ENCODE data around the gene OR10K2. TPM values are rescaled to one million over a fixed set of nuclear protein-coding genes. Genes with fewer than 3 reads are reported as not detected.

OR10K2 gene
- total and polyA plus RNA-seq, 2 of the 8 experiments (the other 6 are each of a cell fraction or from before 2014, with no cell fraction given), result not detected

DNA sequence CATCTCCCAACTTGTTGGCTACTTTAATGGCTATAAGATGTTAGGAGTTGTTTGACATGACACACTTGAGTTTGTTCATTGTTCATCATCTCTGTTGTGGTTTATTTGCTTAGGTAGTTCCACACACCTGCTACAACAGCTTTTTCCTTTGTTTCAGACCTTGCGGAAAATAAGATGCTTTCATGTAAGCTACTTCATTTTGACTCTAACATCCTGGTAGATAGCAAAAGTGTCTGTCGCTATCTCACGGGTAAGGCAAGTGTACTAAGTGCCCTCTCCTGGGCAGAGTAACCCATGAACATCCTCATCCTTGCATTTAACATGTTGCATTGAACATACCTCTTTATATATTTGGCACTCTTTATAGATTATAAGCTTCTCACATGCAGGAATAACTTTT lies 25.2 kb downstream of the OR10K2 start:
- DNase-seq (ENCODE audit: low read depth in 1 of 2, low spot score in 2 of 2) (no peak), FAIRE-seq (no peak)
- Histone ChIP-seq H2BK5ac (ENCODE audit: low read depth, low read length) (no peak overlapping the region), H4K91ac (replicated peaks; ENCODE audit: insufficient read length, low read length) (no peak overlapping the region), H2BK12ac (ENCODE audit: low read depth, low read length) (no peak overlapping the region), H2AK5ac (ENCODE audit: low read depth, low read length) (no peak overlapping the region), H3K18ac (ENCODE audit: extremely low read depth, low read length) (no peak overlapping the region), H3K4ac (replicated peaks; ENCODE audit: insufficient read length, low read depth, low read length) (no peak overlapping the region), H4K8ac (ENCODE audit: extremely low read depth, insufficient read depth, low read length) (no peak overlapping the region), H3K23ac (ENCODE audit: insufficient read length) (no peak overlapping the region), H2BK120ac (replicated peaks; ENCODE audit: low read depth, low read length) (no peak overlapping the region), H3K23me2 (ENCODE audit: low read depth, low read length) (no peaks in the 10 kb centered on the region), H3K36me3 (ENCODE audit: control insufficient read depth in 2 of 4, insufficient read depth in 4 of 4, low read length in 3 of 4) (no peaks in the 10 kb centered on the region), H2AFZ (ENCODE audit: low read length) (0 out of 2 replicates have a peak overlapping the region, but pooled peaks have one; percentile 15), H2BK20ac (ENCODE audit: low read length) (0 out of 2 replicates have a peak overlapping the region, but pooled peaks have one; percentile 8), H3K14ac (ENCODE audit: insufficient read length) (no peak overlapping the region), H3K27me3 (replicated peaks in 1 of 4; ENCODE audit: control insufficient read depth in 3 of 4, extremely low read depth in 1 of 4, insufficient read depth in 3 of 4, low read length in 3 of 4) (no peaks in the 10 kb centered on the region; a peak in 1 of 7 replicates), H3K56ac (replicated peaks; ENCODE audit: insufficient read length, low read depth, low read length) (no peak overlapping the region), H4K20me1 (replicated peaks in 1 of 2; ENCODE audit: control insufficient read depth in 1 of 2, insufficient read depth in 2 of 2, low read length in 2 of 2) (no peaks in the 10 kb centered on the region), H4K5ac (ENCODE audit: insufficient read length, low read depth, low read length) (no peak overlapping the region), H3K4me2 (ENCODE audit: insufficient read depth in 1 of 2, low read depth in 2 of 2, low read length in 2 of 2) (no peak overlapping the region), H3K79me1 (ENCODE audit: low read depth, low read length) (no peaks in the 10 kb centered on the region), H3K27ac (ENCODE audit: low read depth, low read length) (no peak overlapping the region), H3K4me1 (replicated peaks in 1 of 4; ENCODE audit: control insufficient read depth in 3 of 4, insufficient read depth in 4 of 4, low read length in 3 of 4) (no peaks in the 10 kb centered on the region), H3K9me3 (ENCODE audit: insufficient read depth in 2 of 2, low read depth in 1 of 2, low read length in 1 of 2) (no peaks in the 10 kb centered on the region), H2BK15ac (ENCODE audit: low read length) (no peak overlapping the region), H3K79me2 (ENCODE audit: control insufficient read depth in 1 of 2, insufficient read depth in 2 of 2, low read length in 2 of 2) (no peaks in the 10 kb centered on the region), H3K4me3 (ENCODE audit: extremely low read depth in 1 of 4, insufficient read depth in 2 of 4, low read depth in 3 of 4, low read length in 4 of 4) (no peak overlapping the region), H3K9ac (replicated peaks in 1 of 4; ENCODE audit: extremely low read depth in 1 of 4, low read depth in 3 of 4, low read length in 3 of 4) (no peak overlapping the region)
- TF ChIP-seq RAD21 (IDR thresholded peaks at IDR 0.05 in 1 of 2, conservative IDR thresholded peaks at IDR 0.05 in 1 of 2; ENCODE audit: low read depth in 2 of 2, low read length in 2 of 2) (0 out of 4 replicates have a peak, but pooled peaks of 1 of the 2 experiments have one; percentile 1), SIRT6 (IDR thresholded peaks at IDR 0.05; ENCODE audit: low read length) (no peak)
- CTCF ChIA-PET (ENCODE audit: partially characterized antibody), result no interaction called here
- POLR2A ChIA-PET (ENCODE audit: partially characterized antibody), result no interaction called here
- 89% methylated on average over 3 of the region's 3 CpGs; no CpG with 5 or more reads in 1 of the 2 experiments for WGBS, 2 experiments (ENCODE audit: extremely low coverage in 1 of 2, insufficient coverage in 1 of 2, insufficient read length in 1 of 2, insufficient replicate concordance in 2 of 2, low coverage in 1 of 2, low lambda C conversion rate in 2 of 2, missing lambda C conversion rate in 1 of 2)
